Upper lobe of left lung (tissue), 4 donors: ENCODE measurements around the gene VPS36.

ENCODE experiments used
- POLR2A ChIP-seq, 4 donors: fragments of 450-650 bp; IDR thresholded peaks; one replicate each; pipeline ENCODE4 v1.5.1; 2016 to 2017; ENCODE audit warnings: antibody characterized with exemption in 4 of 4, mild to moderate bottlenecking in 2 of 4
- TF ChIP-seq, protein P1 (sequence below), 6 experiments: fragments of 450-650 bp in 4 of 6; fragments of 200-600 bp in 2 of 6; sonication (generic) in 2 of 6; IDR thresholded peaks; one replicate each; pipeline ENCODE4 v1.5.1; 2016 to 2019; ENCODE audit warnings: antibody characterized with exemption in 6 of 6

DNA sequence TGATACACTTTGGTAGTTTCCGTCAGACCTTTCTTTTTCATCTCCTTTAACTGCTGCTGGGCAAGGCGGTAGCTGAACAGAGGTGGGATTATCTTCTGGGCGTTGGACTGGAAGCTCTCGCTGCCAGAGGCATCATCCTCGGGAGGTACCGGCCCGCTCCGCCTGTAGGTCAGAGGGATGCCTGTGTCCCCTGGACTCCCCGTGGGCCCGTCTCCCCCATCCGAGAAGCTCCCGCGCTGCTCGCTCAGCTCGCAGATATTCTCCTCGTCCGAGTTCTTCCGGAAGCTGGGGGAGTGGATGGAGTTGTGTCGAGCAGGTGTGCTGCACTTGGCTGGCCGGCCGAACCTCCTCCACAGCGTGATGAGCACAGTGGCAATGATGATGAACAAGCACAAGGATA, 72.1 kb downstream of the VPS36 start:
- TF ChIP-seq, protein P1, sequence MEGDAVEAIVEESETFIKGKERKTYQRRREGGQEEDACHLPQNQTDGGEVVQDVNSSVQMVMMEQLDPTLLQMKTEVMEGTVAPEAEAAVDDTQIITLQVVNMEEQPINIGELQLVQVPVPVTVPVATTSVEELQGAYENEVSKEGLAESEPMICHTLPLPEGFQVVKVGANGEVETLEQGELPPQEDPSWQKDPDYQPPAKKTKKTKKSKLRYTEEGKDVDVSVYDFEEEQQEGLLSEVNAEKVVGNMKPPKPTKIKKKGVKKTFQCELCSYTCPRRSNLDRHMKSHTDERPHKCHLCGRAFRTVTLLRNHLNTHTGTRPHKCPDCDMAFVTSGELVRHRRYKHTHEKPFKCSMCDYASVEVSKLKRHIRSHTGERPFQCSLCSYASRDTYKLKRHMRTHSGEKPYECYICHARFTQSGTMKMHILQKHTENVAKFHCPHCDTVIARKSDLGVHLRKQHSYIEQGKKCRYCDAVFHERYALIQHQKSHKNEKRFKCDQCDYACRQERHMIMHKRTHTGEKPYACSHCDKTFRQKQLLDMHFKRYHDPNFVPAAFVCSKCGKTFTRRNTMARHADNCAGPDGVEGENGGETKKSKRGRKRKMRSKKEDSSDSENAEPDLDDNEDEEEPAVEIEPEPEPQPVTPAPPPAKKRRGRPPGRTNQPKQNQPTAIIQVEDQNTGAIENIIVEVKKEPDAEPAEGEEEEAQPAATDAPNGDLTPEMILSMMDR (IDR thresholded peaks at IDR 0.05) = no peak
- no peak for TF ChIP-seq POLR2A (IDR thresholded peaks at IDR 0.05)
